HG02938 (cell line): ENCODE results near the gene EXOG.

Experiments used
- ATAC-seq: cut with Tn5 transposase; IDR thresholded peaks from one replicate; pipeline ENCODE4 v1.9.1; 2021; ENCODE audit warnings: mild to moderate bottlenecking, moderate library complexity; ENCODE audit not compliant: unreplicated experiment

EXOG gene

GRCh38 chr3:38496131-38496910 lies at the start of gene EXOG:
Gene EXOG, plus strand, starts transcription at chr3:38496340. Its CDS starts 28 bp downstream, at chr3:38496368.
- peak; percentile 81 for ATAC-seq

- no peak for ATAC-seq
Measured at GRCh38 chr3:38446812-38447211, 49.3 kb upstream of the EXOG start.

- no peak for ATAC-seq
Measured at GRCh38 chr3:38450853-38451252, 45.3 kb upstream of the EXOG start.

DNA sequence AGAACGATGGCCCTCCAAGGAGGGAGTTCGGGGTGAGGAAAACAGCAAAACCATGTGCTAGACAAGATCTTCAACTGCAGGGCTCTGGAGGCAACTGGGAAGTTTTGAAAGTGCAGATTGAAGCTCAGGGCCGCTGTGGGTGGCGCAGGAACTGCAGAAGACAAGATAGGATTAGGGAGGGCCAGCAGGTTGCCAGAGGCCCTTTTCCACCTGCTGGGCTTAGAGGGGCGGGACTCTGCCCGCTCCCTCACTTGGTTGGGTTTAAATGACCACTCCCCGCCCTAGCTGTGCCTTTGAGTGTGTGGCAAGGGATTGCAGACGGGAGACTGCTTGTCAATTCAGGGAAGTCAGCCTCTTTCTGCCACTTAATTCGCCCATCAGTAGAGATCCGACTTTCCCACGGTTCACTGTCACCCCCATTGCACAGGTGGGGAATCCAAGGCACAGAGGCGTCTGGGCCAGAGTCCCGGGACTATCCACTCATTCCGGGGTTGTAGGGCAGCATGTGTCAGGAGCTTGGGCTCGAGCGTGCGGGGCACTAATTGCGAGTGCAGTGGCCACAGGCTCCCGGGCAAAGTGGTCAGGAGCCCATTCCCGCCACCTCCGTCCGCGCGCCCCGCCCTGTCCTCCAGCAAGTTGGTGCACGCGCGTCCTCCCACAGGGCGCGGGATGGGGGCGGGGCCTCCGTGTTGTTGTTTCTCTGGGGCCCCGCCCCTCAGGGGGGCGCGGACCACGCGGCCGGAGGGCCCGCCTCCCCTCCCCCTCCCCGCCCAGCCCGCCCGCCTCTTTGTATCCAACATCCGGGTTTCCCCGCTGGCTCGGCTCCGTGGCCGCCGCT lies 42.8 kb upstream of the EXOG start, which contains the start of gene ACVR2B:
Gene ACVR2B (plus strand): TSS at position 816 of the 838 bp plus-strand sequence. CDS start 433 bp downstream, outside the sequence.
- peak; percentile 29 for ATAC-seq

- no peak for ATAC-seq
Measured at GRCh38 chr3:38453913-38454177, 42.3 kb upstream of the EXOG start.

DNA sequence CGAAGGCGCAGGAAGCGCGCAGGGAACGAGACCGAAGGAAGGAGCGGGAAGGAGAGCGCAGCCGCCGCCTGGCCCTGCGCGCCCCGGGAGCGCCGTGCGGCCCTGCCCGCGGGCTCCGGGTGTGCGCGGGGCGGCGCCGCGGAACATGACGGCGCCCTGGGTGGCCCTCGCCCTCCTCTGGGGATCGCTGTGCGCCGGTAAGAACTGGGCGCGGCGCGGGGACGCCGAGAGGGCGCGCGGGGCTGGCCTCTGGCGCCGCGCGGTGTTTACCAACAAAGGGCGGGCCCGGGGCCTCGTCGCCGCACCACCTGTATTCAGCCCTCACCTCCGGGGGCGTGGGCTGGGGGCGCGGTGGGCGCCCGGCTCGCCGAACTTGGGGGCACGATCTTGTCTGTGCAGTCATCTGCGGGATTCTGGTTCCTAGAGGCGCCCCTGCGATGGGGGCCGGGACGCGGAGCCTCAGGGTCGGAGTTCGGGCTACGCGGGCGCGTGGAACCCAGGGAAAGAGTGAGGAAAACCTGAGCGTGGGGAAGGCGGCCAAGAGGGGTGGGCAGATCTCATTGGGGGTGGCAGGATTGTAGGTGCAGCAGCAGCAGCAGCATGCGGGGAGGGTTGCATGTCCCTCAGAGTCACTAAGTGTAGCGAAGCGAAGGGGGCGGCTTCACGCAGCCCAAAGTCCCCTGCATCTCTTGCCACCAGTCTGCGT lies 41.8 kb upstream of the EXOG start:
- ATAC-seq: peak; percentile 27

GRCh38 chr3:38454884-38455638 lies 41.1 kb upstream of the EXOG start:
- ATAC-seq: peak; percentile 16

DNA sequence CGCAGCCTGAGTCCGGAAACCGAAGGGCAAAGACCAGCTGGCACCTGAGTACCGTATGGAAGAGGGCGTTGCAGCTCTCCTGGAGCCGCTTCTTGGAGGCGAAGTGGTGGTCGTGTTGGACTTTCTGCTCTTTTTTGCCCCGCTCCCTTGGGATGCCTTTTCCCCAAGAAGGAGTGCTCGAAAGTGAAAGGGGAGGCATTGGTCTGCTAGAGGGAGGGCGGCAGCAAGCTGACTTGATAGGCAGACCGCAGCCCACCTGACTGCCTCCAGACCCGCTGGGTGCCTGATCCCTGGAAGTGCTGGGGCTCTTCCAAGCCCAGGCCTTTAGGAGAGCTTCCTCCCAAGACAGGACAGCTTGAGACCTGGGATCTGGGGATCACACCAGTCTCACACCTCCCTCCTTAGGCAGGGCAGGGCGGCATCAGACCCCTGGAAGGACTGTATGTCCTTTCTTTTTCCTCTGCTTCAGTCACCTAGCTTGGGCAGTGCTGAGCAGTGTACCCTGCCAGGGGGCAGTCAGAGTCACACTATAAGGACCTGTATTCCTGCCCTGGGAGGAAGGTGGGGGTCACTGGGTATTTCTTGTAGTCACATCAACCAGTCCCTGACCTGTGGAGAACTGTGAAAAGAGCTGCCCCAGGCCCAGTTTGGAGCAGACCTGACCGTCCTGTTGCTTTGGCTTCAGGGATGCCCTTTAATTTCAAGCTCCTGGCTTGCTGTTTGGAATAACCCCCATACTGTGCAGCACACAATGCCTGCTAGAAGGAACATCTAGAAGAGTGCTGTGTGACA lies 40.3 kb upstream of the EXOG start:
- peak; percentile 34 for ATAC-seq

DNA sequence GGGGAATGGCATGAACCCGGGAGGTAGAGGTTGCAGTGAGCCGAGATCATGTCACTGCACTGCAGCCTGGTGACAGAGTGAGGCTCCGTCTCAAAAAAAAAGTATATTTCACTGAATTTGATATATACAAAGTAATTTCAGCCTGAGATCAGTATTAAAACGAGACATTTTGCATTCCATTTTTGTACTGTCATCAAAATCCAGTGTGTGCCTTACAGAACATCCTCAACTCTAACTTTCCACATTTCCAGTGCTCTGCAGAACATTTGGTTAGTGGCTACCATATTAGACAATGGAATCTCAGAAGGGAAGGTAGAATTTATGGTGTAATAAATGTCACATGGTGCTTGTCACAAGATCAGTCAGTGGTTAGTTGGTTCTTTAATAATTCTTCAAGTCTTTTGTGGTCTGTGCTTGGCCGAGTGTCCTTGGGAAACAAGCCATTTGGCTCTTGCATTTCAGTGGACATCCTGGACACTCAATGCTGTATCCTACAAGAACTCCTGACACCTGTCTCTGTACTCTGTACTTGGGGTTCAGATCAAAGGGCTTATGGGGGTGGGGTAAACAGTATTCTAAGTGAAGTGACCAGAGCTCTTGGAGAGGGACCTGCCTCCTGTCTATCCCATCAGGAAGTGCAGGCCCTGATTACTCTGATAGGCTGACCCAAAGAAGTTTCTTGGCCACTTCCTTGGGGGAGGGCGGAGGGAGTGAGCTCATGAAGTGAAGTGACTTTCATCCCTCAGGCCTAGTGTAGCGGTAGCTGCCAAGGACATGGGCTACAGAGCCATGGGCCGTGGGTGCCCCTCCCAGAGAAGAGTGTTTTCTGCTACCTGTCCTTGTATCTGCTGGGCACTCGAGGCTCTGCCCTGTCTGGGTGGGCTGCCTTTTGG lies 38.8 kb upstream of the EXOG start:
- ATAC-seq: no peak

DNA sequence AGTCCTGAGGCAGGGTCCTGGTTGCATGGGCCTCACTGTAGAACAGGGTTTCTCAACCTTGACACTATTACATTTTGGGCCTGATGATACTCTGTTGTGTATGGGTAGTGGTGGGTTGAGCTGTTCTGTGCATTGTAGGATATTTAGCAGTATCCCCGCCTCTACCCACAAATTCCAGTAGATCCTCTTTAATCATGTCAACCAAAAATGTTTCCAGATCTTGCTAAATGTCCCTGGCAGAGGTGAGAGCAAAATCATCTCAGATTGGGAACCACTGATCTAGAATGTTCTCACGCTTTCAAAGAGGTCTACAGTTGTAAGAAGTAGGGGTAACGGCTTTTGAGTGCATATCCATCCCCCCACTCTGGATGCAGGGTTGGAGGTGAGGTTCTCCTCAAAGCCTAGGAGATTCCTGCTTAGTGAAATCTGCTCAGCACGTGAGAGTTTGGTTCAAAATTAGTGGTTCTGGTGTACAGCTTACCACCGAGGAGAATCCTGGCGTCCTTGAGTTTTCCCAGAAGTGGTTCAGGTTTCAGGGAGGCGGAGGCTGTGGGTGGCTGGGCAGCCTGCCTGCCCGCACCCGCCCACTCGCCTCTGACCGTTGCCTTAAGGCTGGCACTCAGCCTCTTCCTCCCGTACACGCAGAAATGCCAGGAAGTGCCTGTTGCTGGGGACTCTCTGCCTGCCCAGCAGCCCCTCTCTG lies 37.2 kb upstream of the EXOG start:
- no peak for ATAC-seq

GRCh38 chr3:38459499-38460048 lies 36.6 kb upstream of the EXOG start:
- no peak for ATAC-seq

DNA sequence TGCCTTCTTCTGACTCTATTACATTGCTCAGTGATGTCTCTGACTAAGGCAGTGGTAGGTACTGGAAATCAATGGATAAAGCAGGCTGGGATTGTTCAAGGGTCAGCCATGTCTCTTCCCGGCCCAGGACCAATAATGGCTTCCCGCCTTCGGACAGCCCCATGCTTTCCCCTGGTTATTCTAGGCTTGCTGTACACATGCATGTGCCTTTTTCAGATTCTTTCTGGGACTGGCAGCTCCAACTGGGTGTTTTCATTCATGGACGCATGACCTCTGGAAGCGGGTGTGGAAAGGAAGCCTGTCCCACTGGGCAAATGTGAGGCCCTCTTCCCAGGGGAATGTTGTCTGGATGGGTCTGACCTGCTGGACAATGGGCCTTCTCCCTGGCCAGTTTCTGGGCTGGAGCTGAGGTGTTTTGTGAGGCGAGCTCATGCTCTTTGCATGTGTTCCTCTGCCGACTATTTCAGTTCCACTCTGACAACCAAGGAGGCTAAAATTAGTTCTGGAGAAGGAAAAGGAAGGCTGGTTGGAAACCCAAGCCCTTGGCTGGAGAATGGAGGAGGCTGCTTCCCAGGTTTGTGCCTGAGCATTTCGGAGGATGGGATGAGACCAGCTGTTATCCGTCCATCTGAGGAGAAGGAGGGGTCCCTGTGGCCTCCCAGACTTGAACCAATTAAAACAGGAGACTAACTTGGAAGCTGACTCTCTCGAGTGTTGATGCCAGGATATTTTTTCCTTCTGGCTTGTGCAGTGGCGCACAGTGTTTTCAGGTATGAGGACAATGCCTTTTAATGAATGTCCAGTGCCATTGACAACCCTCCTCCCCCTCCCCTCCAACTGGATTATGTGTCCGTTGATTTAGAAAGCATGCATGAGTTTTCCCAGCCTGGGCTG lies 35.5 kb upstream of the EXOG start:
- no peak for ATAC-seq

GRCh38 chr3:38465588-38466154 lies 30.5 kb upstream of the EXOG start:
- ATAC-seq: no peak

GRCh38 chr3:38468765-38469164 lies 27.4 kb upstream of the EXOG start:
- ATAC-seq: no peak

- ATAC-seq: no peak
Measured at GRCh38 chr3:38469852-38470251, 26.3 kb upstream of the EXOG start.

DNA sequence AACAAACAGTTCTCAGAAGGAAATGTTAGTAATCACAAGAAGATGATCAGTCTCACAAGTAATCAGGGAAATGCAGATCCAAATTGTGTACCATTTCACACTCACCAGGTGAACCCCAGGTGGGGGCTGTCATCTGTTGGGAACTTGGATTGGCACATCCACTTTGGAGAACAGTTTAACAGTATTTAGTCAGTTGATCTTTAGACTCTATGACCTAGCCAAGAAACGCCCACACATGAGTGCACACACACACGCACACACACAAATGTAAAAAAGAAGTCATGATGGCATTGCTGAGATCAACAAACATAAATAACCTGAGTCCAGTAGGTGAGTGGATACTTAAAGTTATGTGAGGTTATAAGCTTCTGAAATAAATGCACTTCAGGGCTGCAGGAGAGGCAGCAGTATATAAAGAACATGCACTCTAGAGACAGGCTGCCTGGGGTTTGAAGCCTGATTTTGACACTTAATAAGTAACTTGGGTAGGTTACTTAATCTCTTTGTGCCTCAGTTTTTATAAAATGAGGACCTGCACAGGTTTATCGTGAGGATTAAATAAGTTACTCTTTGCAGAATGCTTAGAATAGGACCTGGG lies 24.8 kb upstream of the EXOG start:
- no peak for ATAC-seq
